Measurements from ENCODE around the gene RALGPS2. TPM values are rescaled to one million over a fixed set of nuclear protein-coding genes. Genes with fewer than 3 reads are reported as not detected.

Gene RALGPS2
- total and polyA plus RNA-seq, 2 of the 13 experiments (the other 11 are each of a cell fraction or from before 2014, with no cell fraction given), result 15.6 to 36.0 TPM

DNA sequence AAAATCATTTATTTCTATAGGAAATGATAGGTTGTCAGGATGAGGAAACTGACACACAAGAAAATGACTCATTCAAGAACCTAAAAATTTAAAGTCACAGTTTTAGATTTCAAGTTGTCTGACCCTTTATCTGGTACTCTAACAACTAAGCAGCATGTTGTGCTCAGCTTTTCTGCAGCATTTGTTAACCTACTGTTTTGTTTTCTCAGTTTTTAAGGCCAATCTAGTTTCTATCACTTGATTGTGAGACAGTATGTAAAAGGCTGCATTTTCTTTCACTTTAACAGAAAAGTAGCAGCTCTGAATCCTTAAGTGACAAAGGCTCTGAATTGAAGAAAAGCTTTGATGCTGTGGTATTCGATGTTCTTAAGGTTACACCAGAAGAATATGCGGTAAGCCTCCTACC lies 59.1 kb downstream of the RALGPS2 start:
- H3K9me3 ChIP-seq (ENCODE audit: low read length), result no peaks in the 10 kb centered on the region
- DNase-seq (ENCODE audit: low spot score) (no peak), FAIRE-seq (no peak), ATAC-seq (no peak)
- POLR2A ChIA-PET, result no interaction called here
- H2AFZ ChIP-seq (ENCODE audit: low read length), result no peak overlapping the region
- BruUV-seq (replicated peaks), result no TSS peak
- H3K27ac ChIP-seq (ENCODE audit: extremely low read length, insufficient read depth, low read length), result no peak overlapping the region
- intact Hi-C loops (cut with micrococcal nuclease; ENCODE audit: unreplicated experiment) (loop anchor here (10.0 kb wide), 1 partner anchor 249 kb away; no protein-coding TSS in a partner anchor), in situ Hi-C loops (cut with HindIII; ENCODE audit: extremely low pct_ligation_motif_present, low pct_unique_long_range_greater_than_20kb) (no loop called here)
- no peak overlapping the region for H3K4me2 ChIP-seq (ENCODE audit: low read depth, low read length)
- H3K79me2 ChIP-seq (ENCODE audit: insufficient read depth, low read length), result no peaks in the 10 kb centered on the region
- CTCF ChIA-PET (ENCODE audit: low intra/inter-chr PET ratio, low total read pairs), result no interaction called here
- no peaks in the 10 kb centered on the region for H3K27me3 ChIP-seq (ENCODE audit: control insufficient read depth in 1 of 2, insufficient read depth in 2 of 2, low read length in 2 of 2)
- 89% methylated on average over 2 of the region's 2 CpGs for WGBS (ENCODE audit: low lambda C conversion rate)
- peaks cover 4 to 9% of the 10 kb centered on the region in 2 experiments; a peak in 3 of 5 replicates for H3K36me3 ChIP-seq (replicated peaks in 1 of 2; ENCODE audit: control insufficient read depth in 1 of 2, insufficient read depth in 2 of 2, low read length in 2 of 2)
- no peaks in the 10 kb centered on the region for H3K4me1 ChIP-seq (ENCODE audit: insufficient read depth, low read length)
- H3K9ac ChIP-seq (ENCODE audit: insufficient read depth, low read depth, low read length), result no peak overlapping the region
- no peaks in the 10 kb centered on the region for H4K20me1 ChIP-seq (ENCODE audit: insufficient read depth, low read length)
- no peak overlapping the region for H3K4me3 ChIP-seq (replicated peaks in 1 of 3; ENCODE audit: insufficient read depth in 1 of 3, low read depth in 2 of 3, low read length in 3 of 3)
- TF ChIP-seq, protein P1, sequence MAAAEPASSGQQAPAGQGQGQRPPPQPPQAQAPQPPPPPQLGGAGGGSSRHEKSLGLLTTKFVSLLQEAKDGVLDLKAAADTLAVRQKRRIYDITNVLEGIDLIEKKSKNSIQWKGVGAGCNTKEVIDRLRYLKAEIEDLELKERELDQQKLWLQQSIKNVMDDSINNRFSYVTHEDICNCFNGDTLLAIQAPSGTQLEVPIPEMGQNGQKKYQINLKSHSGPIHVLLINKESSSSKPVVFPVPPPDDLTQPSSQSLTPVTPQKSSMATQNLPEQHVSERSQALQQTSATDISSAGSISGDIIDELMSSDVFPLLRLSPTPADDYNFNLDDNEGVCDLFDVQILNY (CRISPR knock-in tag; conservative IDR thresholded peaks at IDR 0.05), result no peak
- TF ChIP-seq SIX4 (CRISPR knock-in tag; IDR thresholded peaks at IDR 0.05), result no peak
- TF ChIP-seq ZNF30 (CRISPR knock-in tag; IDR thresholded peaks at IDR 0.05), result no peak
- TF ChIP-seq ZNF501 (CRISPR knock-in tag; IDR thresholded peaks at IDR 0.05), result no peak
- TF ChIP-seq, protein P2, sequence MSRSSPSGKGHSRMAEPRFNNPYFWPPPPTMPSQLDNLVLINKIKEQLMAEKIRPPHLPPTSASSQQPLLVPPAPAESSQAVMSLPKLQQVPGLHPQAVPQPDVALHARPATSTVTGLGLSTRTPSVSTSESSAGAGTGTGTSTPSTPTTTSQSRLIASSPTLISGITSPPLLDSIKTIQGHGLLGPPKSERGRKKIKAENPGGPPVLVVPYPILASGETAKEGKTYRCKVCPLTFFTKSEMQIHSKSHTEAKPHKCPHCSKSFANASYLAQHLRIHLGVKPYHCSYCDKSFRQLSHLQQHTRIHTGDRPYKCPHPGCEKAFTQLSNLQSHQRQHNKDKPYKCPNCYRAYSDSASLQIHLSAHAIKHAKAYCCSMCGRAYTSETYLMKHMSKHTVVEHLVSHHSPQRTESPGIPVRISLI (CRISPR knock-in tag; IDR thresholded peaks at IDR 0.05; ENCODE audit: borderline replicate concordance), result no peak
- TF ChIP-seq, protein P3, sequence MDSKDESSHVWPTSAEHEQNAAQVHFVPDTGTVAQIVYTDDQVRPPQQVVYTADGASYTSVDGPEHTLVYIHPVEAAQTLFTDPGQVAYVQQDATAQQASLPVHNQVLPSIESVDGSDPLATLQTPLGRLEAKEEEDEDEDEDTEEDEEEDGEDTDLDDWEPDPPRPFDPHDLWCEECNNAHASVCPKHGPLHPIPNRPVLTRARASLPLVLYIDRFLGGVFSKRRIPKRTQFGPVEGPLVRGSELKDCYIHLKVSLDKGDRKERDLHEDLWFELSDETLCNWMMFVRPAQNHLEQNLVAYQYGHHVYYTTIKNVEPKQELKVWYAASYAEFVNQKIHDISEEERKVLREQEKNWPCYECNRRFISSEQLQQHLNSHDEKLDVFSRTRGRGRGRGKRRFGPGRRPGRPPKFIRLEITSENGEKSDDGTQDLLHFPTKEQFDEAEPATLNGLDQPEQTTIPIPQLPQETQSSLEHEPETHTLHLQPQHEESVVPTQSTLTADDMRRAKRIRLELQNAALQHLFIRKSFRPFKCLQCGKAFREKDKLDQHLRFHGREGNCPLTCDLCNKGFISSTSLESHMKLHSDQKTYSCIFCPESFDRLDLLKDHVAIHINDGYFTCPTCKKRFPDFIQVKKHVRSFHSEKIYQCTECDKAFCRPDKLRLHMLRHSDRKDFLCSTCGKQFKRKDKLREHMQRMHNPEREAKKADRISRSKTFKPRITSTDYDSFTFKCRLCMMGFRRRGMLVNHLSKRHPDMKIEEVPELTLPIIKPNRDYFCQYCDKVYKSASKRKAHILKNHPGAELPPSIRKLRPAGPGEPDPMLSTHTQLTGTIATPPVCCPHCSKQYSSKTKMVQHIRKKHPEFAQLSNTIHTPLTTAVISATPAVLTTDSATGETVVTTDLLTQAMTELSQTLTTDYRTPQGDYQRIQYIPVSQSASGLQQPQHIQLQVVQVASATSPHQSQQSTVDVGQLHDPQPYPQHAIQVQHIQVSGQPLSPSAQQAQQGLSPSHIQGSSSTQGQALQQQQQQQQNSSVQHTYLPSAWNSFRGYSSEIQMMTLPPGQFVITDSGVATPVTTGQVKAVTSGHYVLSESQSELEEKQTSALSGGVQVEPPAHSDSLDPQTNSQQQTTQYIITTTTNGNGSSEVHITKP (CRISPR knock-in tag; IDR thresholded peaks at IDR 0.05; ENCODE audit: low read depth), result no peak
- no peak for TF ChIP-seq FOXP1 (IDR thresholded peaks at IDR 0.05)
- no peak for TF ChIP-seq FOXP1 (CRISPR knock-in tag; IDR thresholded peaks at IDR 0.05)
- TF ChIP-seq KDM3A (CRISPR knock-in tag; IDR thresholded peaks at IDR 0.05; ENCODE audit: low read depth), result no peak
- TF ChIP-seq, protein P4, sequence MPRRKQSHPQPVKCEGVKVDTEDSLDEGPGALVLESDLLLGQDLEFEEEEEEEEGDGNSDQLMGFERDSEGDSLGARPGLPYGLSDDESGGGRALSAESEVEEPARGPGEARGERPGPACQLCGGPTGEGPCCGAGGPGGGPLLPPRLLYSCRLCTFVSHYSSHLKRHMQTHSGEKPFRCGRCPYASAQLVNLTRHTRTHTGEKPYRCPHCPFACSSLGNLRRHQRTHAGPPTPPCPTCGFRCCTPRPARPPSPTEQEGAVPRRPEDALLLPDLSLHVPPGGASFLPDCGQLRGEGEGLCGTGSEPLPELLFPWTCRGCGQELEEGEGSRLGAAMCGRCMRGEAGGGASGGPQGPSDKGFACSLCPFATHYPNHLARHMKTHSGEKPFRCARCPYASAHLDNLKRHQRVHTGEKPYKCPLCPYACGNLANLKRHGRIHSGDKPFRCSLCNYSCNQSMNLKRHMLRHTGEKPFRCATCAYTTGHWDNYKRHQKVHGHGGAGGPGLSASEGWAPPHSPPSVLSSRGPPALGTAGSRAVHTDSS (CRISPR knock-in tag; conservative IDR thresholded peaks at IDR 0.05), result no peak
- TF ChIP-seq, protein P5, sequence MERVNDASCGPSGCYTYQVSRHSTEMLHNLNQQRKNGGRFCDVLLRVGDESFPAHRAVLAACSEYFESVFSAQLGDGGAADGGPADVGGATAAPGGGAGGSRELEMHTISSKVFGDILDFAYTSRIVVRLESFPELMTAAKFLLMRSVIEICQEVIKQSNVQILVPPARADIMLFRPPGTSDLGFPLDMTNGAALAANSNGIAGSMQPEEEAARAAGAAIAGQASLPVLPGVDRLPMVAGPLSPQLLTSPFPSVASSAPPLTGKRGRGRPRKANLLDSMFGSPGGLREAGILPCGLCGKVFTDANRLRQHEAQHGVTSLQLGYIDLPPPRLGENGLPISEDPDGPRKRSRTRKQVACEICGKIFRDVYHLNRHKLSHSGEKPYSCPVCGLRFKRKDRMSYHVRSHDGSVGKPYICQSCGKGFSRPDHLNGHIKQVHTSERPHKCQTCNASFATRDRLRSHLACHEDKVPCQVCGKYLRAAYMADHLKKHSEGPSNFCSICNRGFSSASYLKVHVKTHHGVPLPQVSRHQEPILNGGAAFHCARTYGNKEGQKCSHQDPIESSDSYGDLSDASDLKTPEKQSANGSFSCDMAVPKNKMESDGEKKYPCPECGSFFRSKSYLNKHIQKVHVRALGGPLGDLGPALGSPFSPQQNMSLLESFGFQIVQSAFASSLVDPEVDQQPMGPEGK (CRISPR knock-in tag; IDR thresholded peaks at IDR 0.05), result no peak
- TF ChIP-seq CAMTA2 (CRISPR knock-in tag; IDR thresholded peaks at IDR 0.05; ENCODE audit: borderline replicate concordance), result no peak
- TF ChIP-seq ZNF33A (CRISPR knock-in tag; IDR thresholded peaks at IDR 0.05; ENCODE audit: borderline replicate concordance), result no peak
- TF ChIP-seq RAD21 (CRISPR knock-in tag; IDR thresholded peaks at IDR 0.05), result no peak
- TF ChIP-seq, protein P6, sequence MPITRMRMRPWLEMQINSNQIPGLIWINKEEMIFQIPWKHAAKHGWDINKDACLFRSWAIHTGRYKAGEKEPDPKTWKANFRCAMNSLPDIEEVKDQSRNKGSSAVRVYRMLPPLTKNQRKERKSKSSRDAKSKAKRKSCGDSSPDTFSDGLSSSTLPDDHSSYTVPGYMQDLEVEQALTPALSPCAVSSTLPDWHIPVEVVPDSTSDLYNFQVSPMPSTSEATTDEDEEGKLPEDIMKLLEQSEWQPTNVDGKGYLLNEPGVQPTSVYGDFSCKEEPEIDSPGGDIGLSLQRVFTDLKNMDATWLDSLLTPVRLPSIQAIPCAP (CRISPR knock-in tag; IDR thresholded peaks at IDR 0.05; ENCODE audit: low read depth), result no peak

Data from HepG2 (cell line).